Activated CD4-positive, alpha-beta T cell treated with anti-CD3 and anti-CD28 coated beads for 36 hours (primary cell): Measurements from ENCODE around the gene P2RX3. TPM values are rescaled to one million over a fixed set of nuclear protein-coding genes. Genes with fewer than 3 reads are reported as not detected.

Experiments
- ATAC-seq: fragments of 200-7000 bp; cut with Tn5 transposase; one replicate; pipeline ENCODE4 v1.10.0; 2021; ENCODE audit warnings: mild to moderate bottlenecking, moderate library complexity
- CTCF ChIA-PET: fragments of 350-600 bp; sonication (Branson Sonifier 250); formaldehyde crosslinking; loops from one replicate; lab custom pipeline; 2021; ENCODE audit warnings: antibody characterized with exemption; lab: Charles Lee
- POLR2A ChIA-PET: fragments of 350-600 bp; sonication (Branson Sonifier 250); formaldehyde crosslinking; loops from one replicate; lab custom pipeline; 2021; ENCODE audit warnings: antibody characterized with exemption, inconsistent platforms; lab: Charles Lee
- DNase-seq: peaks from one replicate; pipeline ENCODE4 v3.0.0-alpha.2; 2020
- H3K27ac Mint-ChIP-seq: one replicate; pipeline ENCODE4 v1.8.0; 2021; ENCODE audit warnings: mixed read lengths
- H3K27me3 Mint-ChIP-seq: one replicate; pipeline ENCODE4 v1.8.0; 2021; ENCODE audit warnings: mixed read lengths
- H3K36me3 Mint-ChIP-seq: one replicate; pipeline ENCODE4 v1.8.0; 2021; ENCODE audit warnings: low read depth, mixed read lengths
- H3K4me1 Mint-ChIP-seq: one replicate; pipeline ENCODE4 v1.8.0; 2021; ENCODE audit warnings: mixed read lengths
- H3K4me3 Mint-ChIP-seq: one replicate; pipeline ENCODE4 v1.8.0; 2021; ENCODE audit warnings: mild to moderate bottlenecking, moderate library complexity, mixed read lengths
- H3K9me3 Mint-ChIP-seq: one replicate; pipeline ENCODE4 v1.8.0; 2021; ENCODE audit warnings: low read depth, mixed read lengths
- intact Hi-C, 2 experiments: fragments of 100-400 bp; cut with DNase I in 1 of 2; cut with micrococcal nuclease in 1 of 2; formaldehyde crosslinking; loops; one replicate each; pipeline versions ENCODE4 v1.14.2 to v1.15.1; 2022 to 2024; cut with DNase I, micrococcal nuclease
- total RNA-seq, 2 experiments: library from RNA; stranded (reverse); gene quantifications; one replicate each; pipeline ENCODE4 v1.2.3, GENCODE V29; 2021

P2RX3 gene
- total RNA-seq, 2 experiments from 2014 or later = not detected

- ATAC-seq (no peak), DNase-seq (no peak)
- no peak overlapping the region for H3K4me3 Mint-ChIP-seq
- intact Hi-C loops = no loop called here
- H3K36me3 Mint-ChIP-seq = peaks cover 83% of the 10 kb centered on the region
- H3K4me1 Mint-ChIP-seq = peaks cover 63% of the 10 kb centered on the region
- ChIA-PET CTCF (interaction anchor here (0.7 kb wide), 1 partner anchor 14 kb away, joined by 3 read pairs; no protein-coding TSS in a partner anchor), POLR2A (no interaction called here)
- H3K27me3 Mint-ChIP-seq = no peaks in the 10 kb centered on the region
- H3K27ac Mint-ChIP-seq = peak overlapping the region; percentile 49
- no peaks in the 10 kb centered on the region for H3K9me3 Mint-ChIP-seq
Observed at GRCh38 chr11:57413681-57414080, 75.5 kb downstream of the P2RX3 start.

- H3K4me3 Mint-ChIP-seq = no peak overlapping the region
- no peaks in the 10 kb centered on the region for H3K9me3 Mint-ChIP-seq
- peak overlapping the region; percentile 9 for H3K27ac Mint-ChIP-seq
- H3K36me3 Mint-ChIP-seq = peaks cover 81% of the 10 kb centered on the region
- no peak for DNase-seq
- peaks cover 60% of the 10 kb centered on the region for H3K4me1 Mint-ChIP-seq
- POLR2A ChIA-PET = no interaction called here
- H3K27me3 Mint-ChIP-seq = no peaks in the 10 kb centered on the region
- CTCF ChIA-PET = no interaction called here
- intact Hi-C loops = no loop called here
- peak; percentile 52 for ATAC-seq
Observed at GRCh38 chr11:57414612-57415212, 76.6 kb downstream of the P2RX3 start.

- POLR2A ChIA-PET = no interaction called here
- ATAC-seq (no peak), DNase-seq (no peak)
- Mint-ChIP-seq H3K36me3 (peaks cover 86% of the 10 kb centered on the region), H3K4me1 (peaks cover 68% of the 10 kb centered on the region), H3K9me3 (no peaks in the 10 kb centered on the region), H3K27me3 (no peaks in the 10 kb centered on the region), H3K27ac (no peak overlapping the region), H3K4me3 (no peak overlapping the region)
- CTCF ChIA-PET = interaction anchor here (1.3 kb wide), 2 partner anchors 20 to 110 kb away, joined by 3 to 4 read pairs; no protein-coding TSS in a partner anchor
- intact Hi-C loops = no loop called here
Observed at GRCh38 chr11:57416436-57416835, 78.3 kb downstream of the P2RX3 start.

GRCh38 chr11:57417056-57417455, 78.9 kb downstream of the P2RX3 start:
- ChIA-PET CTCF (interaction anchor here (1.3 to 1.9 kb wide), 3 partner anchors 11 to 110 kb away, joined by 3 to 6 read pairs (median 4); no protein-coding TSS in a partner anchor), POLR2A (no interaction called here)
- ATAC-seq (no peak), DNase-seq (no peak)
- Mint-ChIP-seq H3K36me3 (peaks cover 88% of the 10 kb centered on the region), H3K27me3 (no peaks in the 10 kb centered on the region), H3K27ac (no peak overlapping the region), H3K9me3 (no peaks in the 10 kb centered on the region), H3K4me3 (no peak overlapping the region), H3K4me1 (peaks cover 72% of the 10 kb centered on the region)
- intact Hi-C loops = no loop called here

- Mint-ChIP-seq H3K4me3 (no peak overlapping the region), H3K27ac (no peak overlapping the region), H3K27me3 (no peaks in the 10 kb centered on the region), H3K9me3 (no peaks in the 10 kb centered on the region), H3K36me3 (peaks cover 92% of the 10 kb centered on the region), H3K4me1 (peaks cover 77% of the 10 kb centered on the region)
- ChIA-PET POLR2A (interaction anchor here (0.8 kb wide), 1 partner anchor 24 kb away, joined by 3 read pairs; no protein-coding TSS in a partner anchor), CTCF (interaction anchor here (0.6 to 1.9 kb wide), 5 partner anchors 10 to 189 kb away, joined by 3 to 6 read pairs (median 3); partner anchors contain the start of gene RTN4RL2)
- DNase-seq (no peak), ATAC-seq (no peak)
- intact Hi-C loops = no loop called here
Observed at GRCh38 chr11:57418131-57418530, 80.0 kb downstream of the P2RX3 start.

GRCh38 chr11:57419146-57419545, 81.0 kb downstream of the P2RX3 start:
- Mint-ChIP-seq H3K36me3 (peaks cover 92% of the 10 kb centered on the region), H3K27me3 (no peaks in the 10 kb centered on the region), H3K4me3 (no peak overlapping the region), H3K27ac (peak overlapping the region; percentile 58), H3K9me3 (no peaks in the 10 kb centered on the region), H3K4me1 (peaks cover 77% of the 10 kb centered on the region)
- no peak for ATAC-seq
- ChIA-PET CTCF (interaction anchor here (0.5 to 0.7 kb wide), 2 partner anchors 73 to 76 kb away, joined by 3 read pairs; no protein-coding TSS in a partner anchor), POLR2A (no interaction called here)
- intact Hi-C loops = no loop called here
- DNase-seq = no peak

- no peak for ATAC-seq
- intact Hi-C loops = no loop called here
- Mint-ChIP-seq H3K36me3 (peaks cover 96% of the 10 kb centered on the region), H3K27ac (no peak overlapping the region), H3K4me1 (peaks cover 68% of the 10 kb centered on the region), H3K4me3 (no peak overlapping the region), H3K9me3 (no peaks in the 10 kb centered on the region), H3K27me3 (no peaks in the 10 kb centered on the region)
- CTCF ChIA-PET = interaction anchor here (0.6 to 1.4 kb wide), 2 partner anchors 9 to 15 kb away, joined by 3 to 4 read pairs; no protein-coding TSS in a partner anchor
- no peak for DNase-seq
- POLR2A ChIA-PET = interaction anchor here (0.5 kb wide), 1 partner anchor 249 kb away, joined by 3 read pairs; no protein-coding TSS in a partner anchor
Observed at GRCh38 chr11:57421066-57421465, 82.9 kb downstream of the P2RX3 start.

- intact Hi-C loops = no loop called here
- Mint-ChIP-seq H3K4me1 (peaks cover 65% of the 10 kb centered on the region), H3K4me3 (no peak overlapping the region), H3K27me3 (no peaks in the 10 kb centered on the region), H3K9me3 (no peaks in the 10 kb centered on the region), H3K27ac (peak overlapping the region; percentile 80), H3K36me3 (peaks cover 96% of the 10 kb centered on the region)
- no peak for DNase-seq
- POLR2A ChIA-PET = no interaction called here
- CTCF ChIA-PET = interaction anchor here (1.0 to 1.4 kb wide), 4 partner anchors 16 to 69 kb away, joined by 3 to 5 read pairs (median 4); no protein-coding TSS in a partner anchor
- no peak for ATAC-seq
Observed at GRCh38 chr11:57421805-57422204, 83.7 kb downstream of the P2RX3 start.

Other genes starting within 250 kb of the P2RX3 start
- not detected for gene LRRC55, start 156.4 kb upstream of the P2RX3 start, total RNA-seq
- gene APLNR, start 101.1 kb upstream of the P2RX3 start, total RNA-seq = not detected
- 10 to 100 TPM; 19.1 to 21.6 TPM for gene TNKS1BP1, start 13.4 kb upstream of the P2RX3 start, total RNA-seq
- gene SSRP1, start 2.5 kb upstream of the P2RX3 start, total RNA-seq = 100 to 1,000 TPM; 279 to 296 TPM
- not detected for gene PRG3, start 42.8 kb downstream of the P2RX3 start, total RNA-seq
- gene PRG2, start 52.3 kb downstream of the P2RX3 start, total RNA-seq = 1 to 10 TPM in 1 of 2 experiments, under 1 TPM in 1; 0.98 to 1.6 TPM
- 100 to 1,000 TPM; 268 to 333 TPM for gene SLC43A3, start 88.8 kb downstream of the P2RX3 start, total RNA-seq
- gene RTN4RL2, start 122.2 kb downstream of the P2RX3 start, total RNA-seq = under 1 TPM; 0.33 to 0.39 TPM
- 10 to 100 TPM; 27.6 to 28.7 TPM for gene SLC43A1, start 177.3 kb downstream of the P2RX3 start, total RNA-seq
- 100 to 1,000 TPM; 124 to 158 TPM for gene TIMM10, start 192.4 kb downstream of the P2RX3 start, total RNA-seq
- not detected for gene SMTNL1, start 199.2 kb downstream of the P2RX3 start, total RNA-seq
- gene UBE2L6, start 229.3 kb downstream of the P2RX3 start, total RNA-seq = 100 to 1,000 TPM; 179 to 252 TPM